Right kidney (tissue), 1 donor: ENCODE measurements around the gene ISG20L2.
A peak's percentile ranks its signal among the peaks of the same experiment; 100 is the strongest.

Experiments
- DNase-seq: peaks from one replicate; pipeline ENCODE4 v3.0.0-alpha.2; 2016

ISG20L2 gene

DNA sequence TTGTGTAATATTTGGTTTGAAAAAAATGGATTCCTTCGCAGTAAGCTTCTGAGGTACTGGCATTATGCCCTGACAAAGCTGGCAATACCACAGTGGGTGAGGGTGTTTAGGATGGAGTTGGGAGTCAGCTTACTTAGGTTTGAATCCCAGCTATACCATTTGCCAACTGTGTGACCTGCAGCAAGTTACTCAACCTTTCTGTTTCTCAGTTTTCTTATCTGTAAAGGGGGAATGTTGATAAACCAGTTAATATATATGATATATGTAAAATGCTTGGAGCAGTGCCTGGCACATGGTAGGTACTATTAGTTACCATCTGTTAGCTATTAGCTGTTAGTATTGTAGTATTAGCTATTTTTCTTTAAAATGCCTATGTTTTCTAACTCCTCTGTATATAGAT, 27.8 kb upstream of the ISG20L2 start:
- DNase-seq = no peak

DNA sequence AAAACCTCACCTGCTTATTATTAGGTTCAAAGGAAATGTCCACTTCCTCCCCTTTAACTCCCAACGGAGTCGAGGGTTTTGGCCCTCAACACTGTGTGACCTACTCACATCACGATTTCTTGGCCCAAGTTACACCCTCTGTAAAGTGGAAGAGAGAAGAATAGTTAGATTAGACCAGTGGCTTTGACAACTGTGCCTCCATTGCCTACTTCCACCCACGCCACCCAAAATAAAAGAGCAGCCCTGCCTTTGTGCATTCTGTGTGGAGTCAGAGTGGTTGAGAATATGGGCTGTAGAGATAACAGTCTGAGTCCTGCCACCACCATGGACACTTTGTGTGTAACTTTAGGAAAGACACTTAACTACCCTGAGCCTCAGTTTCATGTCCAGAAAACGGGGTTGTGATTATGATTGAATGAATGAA, 27.0 kb upstream of the ISG20L2 start:
- DNase-seq = no peak

DNA sequence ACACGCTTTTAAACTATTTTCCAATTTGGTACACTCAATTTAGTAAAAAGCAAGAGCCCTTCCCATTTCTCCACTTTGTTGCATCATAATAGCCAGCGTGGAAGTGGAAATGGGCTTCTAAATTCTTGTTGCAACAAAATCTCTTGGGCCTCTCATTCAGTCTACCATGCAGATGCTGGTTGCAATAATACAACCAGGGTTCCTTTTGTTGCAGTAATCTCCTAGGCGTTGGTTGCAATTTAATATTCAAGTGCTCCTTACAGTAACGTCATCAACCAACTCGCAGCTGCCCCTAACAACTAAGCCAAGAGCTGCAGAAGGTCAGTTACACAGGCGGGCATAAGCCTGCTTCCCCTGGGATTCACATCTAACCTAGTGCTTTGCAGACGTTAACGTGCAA, 25.7 kb upstream of the ISG20L2 start:
- no peak for DNase-seq

DNA sequence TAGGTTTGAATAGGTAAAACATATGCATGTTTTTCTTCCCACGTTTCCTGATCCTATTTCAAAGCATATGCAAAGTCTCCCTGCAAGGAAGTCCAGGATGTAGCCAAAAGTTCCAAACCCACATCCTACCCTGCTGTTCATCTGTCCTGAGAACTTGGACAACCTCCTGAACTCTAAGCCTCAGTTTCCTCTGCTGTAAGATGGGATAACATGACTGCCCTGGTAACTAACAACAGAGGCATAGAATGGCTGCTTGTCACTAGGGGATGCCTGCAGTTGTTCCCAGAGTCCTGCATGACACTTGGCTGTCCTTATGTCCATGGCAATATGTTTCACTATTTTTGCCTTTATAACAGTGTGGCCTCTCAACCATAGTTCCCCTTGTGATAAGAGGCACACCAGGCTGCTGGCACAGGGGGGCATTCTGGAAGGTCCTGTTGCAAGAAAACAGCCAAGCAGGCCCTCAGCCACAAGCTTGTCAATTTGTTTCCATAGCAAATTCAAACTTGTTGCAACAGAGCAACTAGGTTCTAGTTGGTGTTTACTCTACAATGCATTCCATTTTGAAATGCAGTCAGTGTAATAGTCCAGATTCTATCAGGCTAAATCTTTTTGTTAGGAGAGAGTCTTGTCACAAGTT, 24.4 kb upstream of the ISG20L2 start:
- DNase-seq = no peak

DNA sequence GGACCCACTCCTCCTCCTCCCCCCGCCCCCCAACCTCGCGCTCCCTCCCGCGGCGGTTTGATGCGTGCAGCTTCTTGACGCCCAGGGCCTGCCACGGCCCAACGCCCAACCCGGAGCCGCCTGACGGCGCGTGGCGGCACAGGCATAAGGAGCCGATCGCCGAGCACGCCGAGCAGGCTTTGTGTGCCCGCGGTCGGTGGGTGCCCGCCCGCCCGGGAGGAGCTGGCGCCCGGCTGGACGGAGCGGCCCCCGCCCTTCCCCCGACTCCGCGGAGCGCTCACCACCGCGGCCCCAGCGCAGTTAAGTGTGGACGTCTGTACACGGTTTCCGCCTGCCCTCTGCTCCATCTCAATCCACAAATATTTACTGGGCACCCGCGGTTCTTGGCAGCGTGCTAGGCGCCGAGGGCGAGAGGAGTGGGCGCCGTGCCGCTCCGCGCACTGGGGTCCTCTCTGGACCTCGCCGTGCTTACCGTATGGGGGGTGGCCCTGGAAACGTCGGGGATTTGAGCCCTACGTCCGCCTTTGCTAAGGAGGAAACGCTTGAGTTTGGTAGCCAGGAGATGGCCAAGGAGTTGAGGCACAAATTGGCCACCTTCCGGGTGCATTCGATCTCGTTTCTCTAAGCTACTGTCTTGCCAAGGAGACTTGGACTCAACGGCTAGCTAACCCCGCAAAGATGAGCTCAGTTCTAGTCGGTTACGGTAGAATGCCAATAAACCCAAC, 23.4 kb upstream of the ISG20L2 start:
- DNase-seq = peak; percentile 83

DNA sequence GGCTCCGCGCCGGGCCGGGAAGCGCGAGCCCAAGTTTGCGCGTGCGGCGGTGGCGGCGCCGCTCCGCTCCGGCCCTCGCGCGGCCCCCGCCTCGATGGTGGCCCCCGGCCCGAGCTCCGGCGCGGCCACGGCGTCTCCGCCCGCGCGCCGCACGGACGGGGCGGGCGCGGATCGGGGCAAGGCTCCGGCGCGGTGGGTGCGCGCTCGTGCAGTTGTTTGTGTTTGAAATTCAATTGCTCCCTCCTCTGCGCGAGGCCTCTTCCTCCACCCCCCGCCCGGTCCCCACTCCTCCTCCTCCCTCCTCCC, 22.8 kb upstream of the ISG20L2 start, which contains the start of gene HDGF:
HDGF (minus strand) TSS at position 225 of the 306 bp plus-strand sequence. CDS start 246 bp downstream, outside the sequence.
- no peak for DNase-seq

DNA sequence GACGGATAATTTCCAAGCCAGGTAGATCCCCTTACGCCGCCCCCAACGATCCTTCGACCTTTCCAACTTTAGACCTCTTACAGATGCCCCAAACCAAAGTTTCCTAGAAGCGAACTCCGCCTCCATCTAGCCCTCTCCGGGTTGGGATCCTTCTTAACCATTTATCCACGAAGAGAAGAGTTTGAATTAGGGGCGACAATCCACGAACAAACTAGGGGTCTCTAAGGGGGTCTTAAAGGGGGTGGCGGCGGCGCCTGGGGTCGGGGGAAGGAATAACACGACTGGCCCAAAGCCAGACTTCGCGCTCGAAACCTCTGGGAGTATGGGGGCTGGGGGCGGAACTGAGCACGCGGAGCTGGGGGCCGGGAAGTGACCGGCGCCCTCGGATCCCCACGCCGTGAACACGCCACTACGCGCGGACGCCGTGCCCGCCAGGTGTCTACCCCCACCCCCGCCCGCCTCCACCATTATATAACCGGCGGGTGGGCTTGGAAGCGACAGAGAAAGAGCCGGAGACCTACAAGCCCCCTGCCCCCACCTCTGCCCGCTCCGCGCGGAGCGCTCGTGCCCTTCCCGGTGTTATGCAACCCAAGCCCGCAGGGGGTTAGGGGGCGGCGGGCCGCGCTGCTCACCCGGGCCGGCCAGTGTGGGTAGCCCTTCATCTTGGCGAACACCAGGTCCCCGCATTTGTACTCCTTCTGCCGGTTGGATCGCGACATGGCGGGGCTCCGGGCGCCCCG, 22.3 kb upstream of the ISG20L2 start:
- DNase-seq = peak; percentile 79

DNA sequence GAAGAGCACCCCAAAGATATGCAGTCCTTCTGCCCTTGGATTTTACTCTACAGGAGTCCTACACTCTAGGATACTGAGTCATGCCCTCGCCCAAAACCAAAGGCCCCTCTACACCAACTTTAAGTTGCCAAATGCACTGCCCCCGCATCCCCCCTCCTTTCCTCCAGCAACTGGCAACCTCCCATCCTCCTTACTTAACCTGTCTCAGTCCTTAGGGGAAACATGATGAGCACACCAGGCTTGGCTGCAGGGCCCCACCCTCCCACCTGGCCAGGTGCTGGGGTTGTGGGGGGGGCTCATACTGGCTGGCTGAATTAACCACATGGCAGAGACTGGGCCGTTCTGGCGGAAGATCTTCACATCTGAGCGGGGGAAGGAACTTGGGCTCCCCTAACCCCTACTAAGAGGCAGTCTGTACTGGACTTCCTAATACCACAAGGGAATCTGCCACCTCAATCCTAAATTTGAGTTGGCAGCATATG, 21.7 kb upstream of the ISG20L2 start:
- DNase-seq = peak; percentile 56

DNA sequence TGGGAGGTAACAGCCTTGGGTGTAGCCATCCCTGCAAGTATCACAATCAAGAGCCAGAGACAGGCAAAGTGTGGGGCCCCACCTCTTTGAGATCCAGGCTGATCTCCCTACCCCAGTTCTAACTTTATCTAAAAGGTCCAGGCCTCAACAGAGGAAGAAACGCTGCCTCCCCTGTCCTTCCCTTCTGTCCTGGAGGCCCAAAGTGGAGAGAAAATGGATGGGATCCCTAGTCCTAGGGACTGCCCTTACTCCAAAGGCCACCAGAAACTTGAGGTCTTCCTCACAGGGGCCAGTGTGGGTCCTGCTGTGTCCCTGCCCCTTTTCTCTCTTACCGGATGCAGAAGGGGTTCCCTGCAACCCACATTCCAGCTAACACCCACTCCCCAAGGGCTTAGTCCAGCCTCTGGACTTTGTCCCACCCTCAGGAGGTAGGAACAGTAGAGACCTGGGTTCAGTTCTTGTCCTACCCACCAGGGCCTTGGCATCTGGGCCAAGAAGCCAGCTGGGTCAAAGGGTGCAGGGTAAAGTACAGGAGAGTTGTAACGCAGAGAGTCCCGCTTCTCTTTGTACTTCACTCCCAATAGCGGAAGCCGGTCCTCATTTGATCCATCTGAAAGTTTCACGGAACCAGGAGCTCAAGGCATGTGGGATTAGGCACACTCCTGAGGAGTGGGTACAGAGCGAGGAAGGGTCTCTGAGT, 21.0 kb upstream of the ISG20L2 start:
- DNase-seq = no peak

DNA sequence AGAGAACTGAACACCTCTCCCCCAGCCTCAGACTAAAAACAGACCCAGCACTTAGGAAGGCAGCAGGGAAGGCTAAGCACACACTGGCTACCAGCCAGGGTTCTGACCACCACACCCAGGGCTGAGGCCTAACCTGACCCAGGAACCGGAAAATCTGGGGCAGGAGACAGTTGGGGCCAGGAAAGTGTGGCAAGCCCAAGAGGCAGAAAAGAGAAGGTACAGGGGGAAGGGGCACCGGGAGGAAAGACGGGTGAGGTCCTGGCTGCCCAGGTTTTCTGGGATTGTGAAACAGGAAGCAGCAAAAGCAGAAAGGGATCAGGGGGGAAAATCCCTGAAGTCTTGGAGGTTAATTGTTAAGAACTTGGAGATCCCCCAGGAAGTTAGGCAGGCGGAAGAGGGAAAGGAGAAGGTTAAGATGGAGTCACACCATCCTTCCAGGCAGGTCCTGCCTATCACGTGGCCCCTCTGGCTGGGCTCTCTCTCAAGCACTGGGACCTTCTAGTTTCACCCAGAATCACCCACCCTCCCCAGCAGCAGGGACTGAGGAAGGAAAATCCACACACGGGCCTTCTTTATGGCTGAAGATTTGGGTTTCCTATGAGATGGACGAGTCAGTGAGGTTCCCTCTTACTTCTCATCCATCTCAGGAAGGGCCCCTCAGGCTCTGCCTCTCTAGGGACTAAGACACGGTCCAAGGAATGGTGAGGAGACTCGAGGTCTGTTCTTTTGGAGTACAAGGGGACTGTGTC, 20.3 kb upstream of the ISG20L2 start:
- DNase-seq = no peak

DNA sequence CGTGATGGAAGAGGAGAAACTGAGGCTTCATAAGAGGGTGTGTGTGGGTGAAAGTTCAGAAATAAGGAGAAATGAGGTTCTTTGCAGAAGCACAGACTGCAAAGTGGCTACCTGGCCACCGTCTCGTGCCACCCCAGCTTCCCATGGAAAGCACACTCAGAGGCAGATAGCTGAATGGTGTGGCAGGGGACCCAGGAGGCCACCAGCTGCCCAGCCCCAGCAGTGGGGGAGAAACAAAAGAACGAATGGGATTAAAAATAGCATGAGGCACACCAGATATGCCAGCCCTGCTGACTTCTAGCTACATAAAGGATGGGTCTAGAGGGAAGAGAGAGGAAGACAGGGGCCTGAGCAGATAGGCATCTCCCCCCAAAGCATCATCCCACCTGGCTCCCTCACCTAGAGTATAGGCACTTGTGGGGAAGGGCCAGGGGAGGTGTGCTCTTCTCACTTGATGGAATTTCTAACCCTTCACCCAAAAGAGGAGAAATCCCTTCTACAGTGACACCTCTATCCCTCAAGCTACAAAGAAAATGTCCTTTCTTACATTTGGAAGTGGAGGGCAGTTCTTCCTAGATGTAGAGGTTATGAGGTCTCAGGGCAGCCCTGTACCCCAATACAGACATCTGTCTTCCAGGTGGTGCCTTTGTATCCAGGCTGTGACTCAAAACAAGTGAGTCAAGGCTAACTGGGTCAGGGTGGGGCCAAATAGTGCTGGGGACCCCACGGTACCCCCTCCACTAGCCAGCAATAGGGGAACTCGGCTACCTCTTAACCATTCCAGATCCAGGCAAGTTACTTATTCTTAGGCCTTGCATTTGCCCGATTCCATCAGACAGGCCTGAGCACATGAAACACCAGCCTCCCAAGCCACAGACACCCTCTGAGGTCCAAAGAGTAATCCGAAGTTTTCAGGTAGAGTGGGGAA, 19.4 kb upstream of the ISG20L2 start:
- DNase-seq = no peak

DNA sequence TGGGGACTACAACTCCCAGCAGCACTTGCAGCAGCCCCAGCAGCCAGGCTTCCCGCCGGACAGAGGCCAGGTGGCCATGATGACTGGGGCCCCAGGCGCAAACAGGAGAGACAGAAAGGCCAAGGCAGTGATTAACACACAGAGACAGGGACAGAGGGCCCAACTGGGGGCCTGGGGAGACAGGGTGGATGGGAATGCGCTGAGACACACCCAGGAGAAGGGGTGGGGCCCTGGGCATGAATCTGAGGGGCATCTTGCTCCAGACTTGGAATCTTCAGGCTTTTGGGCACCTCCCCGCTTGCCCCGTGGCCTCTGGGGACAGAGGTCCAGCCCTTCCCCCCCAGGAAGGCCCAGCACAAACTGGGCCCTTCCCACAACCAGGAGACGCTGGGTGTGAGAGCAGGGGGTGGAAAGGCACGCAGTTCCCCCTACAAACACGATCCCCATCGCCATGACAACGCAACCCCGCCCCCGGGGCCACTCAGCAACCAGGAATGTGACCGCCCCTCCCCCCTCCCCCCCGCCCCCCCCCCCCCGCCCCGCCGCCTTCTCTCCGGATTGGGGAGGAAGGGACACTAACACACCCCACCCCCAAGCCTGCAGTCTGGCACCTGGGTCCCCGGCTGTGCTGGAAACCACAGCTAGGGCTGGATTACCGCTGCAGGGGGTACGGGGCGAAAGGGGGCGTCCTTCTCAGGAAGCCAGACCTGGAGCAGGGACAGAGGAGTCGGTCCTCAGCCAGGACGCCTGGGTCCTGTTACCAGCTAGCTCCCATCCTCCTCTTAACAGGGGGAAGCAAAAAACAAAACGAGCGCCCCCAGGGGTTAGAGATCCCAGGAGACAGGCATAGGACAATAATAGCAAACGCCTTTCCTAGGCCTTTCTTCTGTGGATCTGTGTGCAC, 18.4 kb upstream of the ISG20L2 start:
- peak; percentile 89 for DNase-seq

DNA sequence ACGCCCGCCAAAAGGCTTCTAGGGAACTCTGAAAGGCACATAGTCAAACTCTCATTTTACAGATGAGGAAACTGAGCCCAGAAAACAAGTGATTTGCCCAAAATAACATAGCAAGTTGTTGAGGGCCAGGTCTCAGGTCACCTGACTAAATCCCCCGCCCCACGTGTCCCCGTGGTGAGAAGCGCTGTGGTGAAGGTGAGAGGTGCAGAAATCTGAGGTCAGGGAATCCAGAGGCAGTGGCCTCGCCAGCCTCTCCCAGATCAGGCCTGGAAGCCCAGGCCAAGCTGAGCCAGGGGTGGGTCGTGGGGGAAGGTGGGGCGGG, 17.8 kb upstream of the ISG20L2 start:
- DNase-seq = no peak

DNA sequence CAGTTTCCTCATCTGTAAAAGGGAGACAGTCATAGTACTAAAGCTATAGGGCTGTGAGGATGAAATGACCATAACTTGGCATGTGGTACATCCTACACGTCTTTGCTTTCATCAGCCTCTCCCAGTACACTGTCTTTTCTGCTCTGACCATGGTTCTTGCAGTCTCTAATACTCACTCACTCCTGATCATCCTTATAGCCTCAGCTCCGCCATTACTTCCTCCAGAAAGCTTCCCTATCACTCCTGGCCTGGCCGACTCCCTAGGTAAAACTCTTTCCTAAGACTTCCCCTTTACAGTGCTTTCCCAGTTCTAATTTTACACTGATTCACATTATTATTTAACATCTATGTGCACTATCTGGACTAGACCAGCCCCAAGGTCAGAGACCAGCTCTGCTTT, 17.3 kb upstream of the ISG20L2 start:
- DNase-seq = no peak

DNA sequence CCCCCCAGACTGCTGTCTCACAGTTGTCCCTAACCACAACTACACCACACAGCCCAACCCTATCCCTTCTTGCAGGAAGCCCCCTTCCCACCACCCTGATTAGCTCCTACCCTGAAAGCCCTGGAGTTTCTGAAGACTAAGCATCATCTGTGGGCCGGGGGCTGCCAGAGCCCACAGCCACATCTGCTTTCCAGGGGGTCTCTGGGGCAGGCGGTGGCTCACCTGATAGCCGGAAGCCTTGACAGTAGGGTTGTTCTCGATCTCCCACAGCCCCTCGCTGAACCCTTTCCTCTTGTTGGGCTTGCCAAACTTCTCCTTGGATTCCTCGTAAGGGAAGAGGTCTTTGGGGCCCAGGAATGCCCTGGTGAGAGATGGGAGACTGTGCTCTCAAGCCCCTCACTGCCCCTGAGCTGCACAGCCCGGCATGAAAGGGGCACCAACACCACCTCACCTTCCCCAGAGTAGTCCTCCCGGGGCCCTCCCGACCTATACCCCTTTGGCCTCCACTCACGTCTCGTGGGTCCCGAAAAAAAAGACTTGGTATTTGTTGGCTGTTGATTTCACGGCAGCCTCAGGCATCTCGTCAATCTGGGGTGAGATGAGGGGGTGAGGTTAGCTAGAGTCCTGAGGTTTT, 16.3 kb upstream of the ISG20L2 start:
- no peak for DNase-seq

DNA sequence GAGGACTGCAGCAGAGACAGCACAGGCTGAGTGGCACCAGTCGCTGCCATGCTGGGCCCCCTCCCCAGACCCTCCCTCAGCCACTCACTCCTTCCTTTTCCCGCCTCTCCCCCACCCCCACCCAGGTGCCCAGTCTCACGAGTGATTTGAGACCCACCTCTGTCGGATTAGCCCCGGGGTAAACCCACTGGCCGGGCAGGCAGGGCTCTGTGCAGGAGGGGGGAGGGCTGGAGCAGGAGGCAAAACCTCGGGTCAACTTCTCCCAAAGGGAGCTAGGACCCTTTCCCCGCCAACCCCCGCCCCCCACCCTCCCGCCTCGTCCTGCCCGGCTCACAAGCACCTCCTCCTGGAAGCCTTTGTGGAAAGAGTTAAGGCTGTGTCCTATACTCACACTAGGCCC, 15.8 kb upstream of the ISG20L2 start:
- DNase-seq = no peak

DNA sequence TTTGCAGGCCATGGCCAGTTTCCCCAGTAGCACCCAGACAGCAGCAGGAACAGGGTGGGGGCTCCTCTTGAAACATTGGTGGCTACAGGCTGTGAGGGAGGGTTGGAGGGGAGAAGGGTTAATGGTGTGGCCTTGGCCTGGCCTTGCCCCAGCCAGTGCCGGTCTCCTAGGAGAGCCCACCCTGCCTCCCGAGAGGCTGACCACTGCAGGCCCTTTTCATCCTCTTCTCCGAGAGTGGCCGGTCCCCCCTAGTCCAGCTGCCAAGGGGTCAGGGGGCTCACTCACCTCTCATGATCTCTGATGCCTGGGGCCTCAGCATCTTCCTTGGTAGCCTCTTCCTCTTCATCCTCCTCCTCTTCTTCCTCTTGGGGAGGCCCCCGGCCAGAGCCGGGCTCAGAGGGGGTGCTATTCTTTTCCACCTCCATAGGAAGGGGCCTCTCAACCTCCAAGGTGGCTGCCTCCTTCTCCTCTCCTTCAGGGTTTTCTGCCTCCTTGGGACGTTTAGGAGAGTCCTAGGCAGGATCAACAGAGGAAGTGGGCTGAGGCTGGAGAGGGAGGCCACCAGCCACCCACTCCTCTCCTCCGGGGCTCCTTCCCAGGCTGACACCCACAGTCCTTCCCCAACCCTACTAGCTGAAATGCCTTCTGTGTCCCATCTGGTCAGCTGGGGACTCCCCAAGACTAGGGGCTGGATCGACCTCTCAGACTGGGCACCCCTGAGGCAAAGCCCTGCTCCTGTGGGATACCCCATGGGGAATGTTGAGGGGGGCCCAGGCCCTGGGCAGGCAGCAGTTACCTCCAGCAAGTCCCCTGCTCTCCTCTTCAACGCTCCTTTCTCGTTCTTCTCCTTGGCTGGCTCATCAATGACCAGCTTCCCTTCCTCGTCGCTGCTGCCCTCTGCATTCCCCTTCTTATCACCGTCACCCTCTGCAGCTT, 15.1 kb upstream of the ISG20L2 start:
- DNase-seq = no peak

DNA sequence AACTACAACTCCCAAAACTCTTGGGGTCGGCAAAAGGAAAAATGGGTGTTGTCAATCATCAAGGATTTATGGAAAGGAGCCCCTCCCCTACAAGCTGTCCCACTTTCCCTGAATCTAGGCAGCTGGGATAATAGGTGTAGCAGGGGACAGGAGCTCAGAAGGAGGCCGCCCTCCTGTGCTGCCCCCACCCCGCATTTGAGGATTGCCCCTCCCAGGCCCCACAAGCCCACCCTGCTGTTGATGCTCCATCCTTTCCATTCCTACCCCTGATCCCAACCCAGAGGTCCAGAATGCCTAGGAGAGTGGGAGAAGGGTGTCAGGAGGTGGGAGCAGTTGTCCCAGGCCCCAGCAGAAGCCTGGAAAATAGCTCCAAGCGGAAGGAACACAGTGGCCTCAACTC, 14.2 kb upstream of the ISG20L2 start:
- no peak for DNase-seq
